GM12878 (cell line): Measurements from ENCODE around the gene CD9. TPM values are rescaled to one million over a fixed set of nuclear protein-coding genes. Genes with fewer than 3 reads are reported as not detected.

ENCODE experiments used
- ATAC-seq: fragments of 200-7000 bp; cut with Tn5 transposase; 3 replicates; pipeline ENCODE4 v1.9.1; 2020; ENCODE audit warnings: mild to moderate bottlenecking, moderate library complexity
- BruUV-seq: library from RNA; stranded (reverse); fragments of 400-500 nt; replicated peaks from 2 replicates; lab custom pipeline; 2021; lab: Mats Ljungman, UMichigan
- CTCF ChIA-PET: fragments of 300-600 bp; sonication (Branson Sonifier 250); formaldehyde crosslinking; extraction: SDS; loops from one replicate; lab custom pipeline; 2021; ENCODE audit warnings: inconsistent platforms; lab: Yijun Ruan, JAX
- POLR2A ChIA-PET: fragments of 350-600 bp; formaldehyde crosslinking; extraction: SDS; loops from one replicate; lab custom pipeline; 2021; ENCODE audit warnings: inconsistent platforms; lab: Charles Lee
- RAD21 ChIA-PET: fragments of 300-600 bp; sonication (Branson Sonifier 250); formaldehyde crosslinking; loops from one replicate; lab custom pipeline; 2023; ENCODE audit warnings: antibody characterized with exemption; ENCODE audit not compliant: unreplicated experiment; lab: Charles Lee
- SMC1A ChIA-PET: fragments of 300-600 bp; sonication (Branson Sonifier 250); formaldehyde crosslinking; loops from one replicate; lab custom pipeline; 2023; ENCODE audit not compliant: unreplicated experiment, uncharacterized antibody; lab: Charles Lee
- DNase-seq: peaks from one replicate; pipeline ENCODE4 v3.0.0-alpha.2; 2011; ENCODE audit warnings: low read depth, low spot score
- FAIRE-seq: peaks from 3 replicates; lab custom pipeline; 2011; peaks lifted over from hg19 to GRCh38; lab: Jason Lieb, UNC
- H2AFZ ChIP-seq: 2 replicates; pipeline ENCODE4 v1.6.0; 2011; ENCODE audit warnings: low read depth, low read length, control low read depth; ENCODE audit not compliant: control insufficient read depth
- H3K27ac ChIP-seq: 2 replicates; pipeline ENCODE4 v1.5.1; 2011; ENCODE audit warnings: control low read depth; ENCODE audit not compliant: control insufficient read depth, insufficient read depth
- H3K27me3 ChIP-seq, 2 experiments: replicated peaks in 1 of 2; 2 replicates each; pipeline versions ENCODE4 v1.6.0 to v1.6.1; 2011; ENCODE audit warnings: low read length in 1 of 2; ENCODE audit not compliant: control insufficient read depth in 2 of 2, insufficient read depth in 2 of 2
- H3K36me3 ChIP-seq, 2 experiments: 2 replicates each; pipeline ENCODE4 v1.5.1; 2011; ENCODE audit warnings: low read length in 1 of 2; ENCODE audit not compliant: control insufficient read depth in 2 of 2, insufficient read depth in 2 of 2
- H3K4me1 ChIP-seq: 2 replicates; pipeline ENCODE4 v1.6.1; 2011; ENCODE audit warnings: mild to moderate bottlenecking, low read length, moderate library complexity, mixed read lengths; ENCODE audit not compliant: control insufficient read depth, insufficient read depth
- H3K4me2 ChIP-seq: 2 replicates; pipeline ENCODE4 v1.6.0; 2011; ENCODE audit warnings: control low read depth; ENCODE audit not compliant: control insufficient read depth, insufficient read depth
- H3K4me3 ChIP-seq: fragments of 200-600 bp; sonication (generic); 2 replicates; pipeline ENCODE4 v1.5.1; 2016
- H3K79me2 ChIP-seq: 2 replicates; pipeline ENCODE4 v1.6.0; 2011; ENCODE audit warnings: low read length; ENCODE audit not compliant: control insufficient read depth, insufficient read depth
- H3K9ac ChIP-seq: 2 replicates; pipeline ENCODE4 v1.8.0; 2011; ENCODE audit warnings: low read length, control low read depth, mixed read lengths; ENCODE audit not compliant: control insufficient read depth, insufficient read depth
- H3K9me3 ChIP-seq: replicated peaks from 3 replicates; pipeline ENCODE4 v1.5.1; 2011; ENCODE audit warnings: mild to moderate bottlenecking, low read length; ENCODE audit not compliant: control insufficient read depth, insufficient read depth
- H4K20me1 ChIP-seq: 2 replicates; pipeline ENCODE4 v1.6.0; 2011; ENCODE audit not compliant: control insufficient read depth, insufficient read depth
- BCL11A ChIP-seq: IDR thresholded peaks from 2 replicates; pipeline ENCODE4 v1.6.1; 2011; ENCODE audit warnings: low read depth, low read length
- CBX3 ChIP-seq: fragments of 200-600 bp; sonication (generic); IDR thresholded peaks from 2 replicates; pipeline ENCODE4 v1.6.1; 2016; ENCODE audit warnings: low read depth, borderline replicate concordance
- EGR1 ChIP-seq, 2 experiments: IDR thresholded peaks; 1 replicate in 1 of 2; 2 replicates in 1 of 2; pipeline ENCODE4 v1.6.1; 2011 to 2012; ENCODE audit warnings: low read depth in 2 of 2, low read length in 2 of 2, borderline replicate concordance in 1 of 2, mild to moderate bottlenecking in 1 of 2, moderate library complexity in 1 of 2
- HDAC2 ChIP-seq: fragments of 200-600 bp; sonication (generic); IDR thresholded peaks from 2 replicates; pipeline ENCODE4 v1.6.1; 2017
- IRF4 ChIP-seq: IDR thresholded peaks from 2 replicates; pipeline ENCODE4 v1.6.1; 2011; ENCODE audit warnings: low read depth, low read length
- NR2C2 ChIP-seq: IDR thresholded peaks from 2 replicates; pipeline ENCODE4 v1.6.1; 2011; ENCODE audit warnings: borderline replicate concordance, low read depth; ENCODE audit not compliant: control insufficient read depth, insufficient read length
- RAD51 ChIP-seq: fragments of 450-650 bp; IDR thresholded peaks from 2 replicates; pipeline ENCODE4 v1.6.1; 2016; ENCODE audit warnings: moderate library complexity, mild to moderate bottlenecking, inconsistent platforms
- RB1 ChIP-seq: fragments of 450-650 bp; formaldehyde crosslinking; IDR thresholded peaks from 2 replicates; pipeline ENCODE4 v1.6.1; 2017; ENCODE audit warnings: mild to moderate bottlenecking, borderline replicate concordance
- SMARCA5 ChIP-seq: fragments of 450-650 bp; IDR thresholded peaks from 2 replicates; pipeline ENCODE4 v1.6.1; 2017; ENCODE audit warnings: mild to moderate bottlenecking
- SUZ12 ChIP-seq: fragments of 200-600 bp; sonication (generic); IDR thresholded peaks from one replicate; pipeline ENCODE4 v1.6.1; 2018; ENCODE audit warnings: antibody characterized with exemption, mild to moderate bottlenecking; ENCODE audit not compliant: unreplicated experiment
- TCF3 ChIP-seq: IDR thresholded peaks from 2 replicates; pipeline ENCODE4 v1.6.1; 2012; ENCODE audit warnings: low read depth, mild to moderate bottlenecking, low read length, borderline replicate concordance; ENCODE audit not compliant: insufficient read depth
- YY1 ChIP-seq: IDR thresholded peaks from 2 replicates; pipeline ENCODE4 v1.6.1; 2011; ENCODE audit warnings: low read depth, mild to moderate bottlenecking, low read length
- WGBS: methylation state at CpG from one replicate; pipeline ENCODE4 v1.1.6; 2016; ENCODE audit warnings: low lambda C conversion rate; ENCODE audit not compliant: insufficient replicate concordance, insufficient coverage; ENCODE audit errors: missing lambda C conversion rate; 5-methylcytosine and 5-hydroxymethylcytosine counted together
- in situ Hi-C: fragments of 300-500 bp; cut with MboI; formaldehyde crosslinking; loops from 9 replicates; pipeline ENCODE4 v1.14.3; 2018; ENCODE audit warnings: mixed read lengths
- intact Hi-C: fragments of 100-400 bp; cut with micrococcal nuclease; formaldehyde crosslinking; loops from one replicate; pipeline ENCODE4 v1.14.2; 2022; ENCODE audit not compliant: unreplicated experiment
- polyA plus RNA-seq, 11 experiments: library from polyadenylated mRNA; depleted of rRNA in 4 of 11; unstranded in 6 of 11; stranded (reverse) in 5 of 11; fragments of >200 nt; fragmentation: Nextera tagmentation in 4 of 11; fragmentation: Illumina TruSeq in 1 of 11; extraction: Ambion mirVana in 4 of 11; extraction: Trizol in 1 of 11; gene quantifications; 1 replicate in 1 of 11; 2 replicates in 10 of 11; pipeline versions ENCODE4 v1.2.1 to v1.2.3, GENCODE V29; 2011 to 2016; ENCODE audit warnings: inconsistent platforms in 2 of 11, missing spikeins in 2 of 11, low read depth in 1 of 11
- total RNA-seq, 4 experiments: library from RNA; depleted of rRNA in 3 of 4; stranded (reverse); fragments of >200 nt in 3 of 4; fragmentation: Illumina TruSeq in 1 of 4; extraction: Trizol in 1 of 4; gene quantifications; 2 replicates each; pipeline versions ENCODE4 v1.2.1 to v1.2.3, GENCODE V29; 2013 to 2021
- TF ChIP-seq, protein P1 (sequence below): IDR thresholded peaks from 2 replicates; pipeline ENCODE4 v1.6.1; 2012; ENCODE audit warnings: low read length, inconsistent platforms
- TF ChIP-seq, protein P2 (sequence below): fragments of 450-650 bp; IDR thresholded peaks from 2 replicates; pipeline ENCODE4 v1.6.1; 2017; ENCODE audit warnings: mild to moderate bottlenecking, moderate library complexity
- TF ChIP-seq, protein P3 (sequence below): fragments of 450-650 bp; IDR thresholded peaks from 2 replicates; pipeline ENCODE4 v1.6.1; 2017; ENCODE audit warnings: antibody characterized with exemption, mild to moderate bottlenecking, moderate library complexity

CD9 gene
- total and polyA plus RNA-seq, 10 of the 15 experiments (the other 5 are each of a cell fraction or from before 2014, with no cell fraction given): 4.8 to 29.9 (median 9.7) TPM

DNA sequence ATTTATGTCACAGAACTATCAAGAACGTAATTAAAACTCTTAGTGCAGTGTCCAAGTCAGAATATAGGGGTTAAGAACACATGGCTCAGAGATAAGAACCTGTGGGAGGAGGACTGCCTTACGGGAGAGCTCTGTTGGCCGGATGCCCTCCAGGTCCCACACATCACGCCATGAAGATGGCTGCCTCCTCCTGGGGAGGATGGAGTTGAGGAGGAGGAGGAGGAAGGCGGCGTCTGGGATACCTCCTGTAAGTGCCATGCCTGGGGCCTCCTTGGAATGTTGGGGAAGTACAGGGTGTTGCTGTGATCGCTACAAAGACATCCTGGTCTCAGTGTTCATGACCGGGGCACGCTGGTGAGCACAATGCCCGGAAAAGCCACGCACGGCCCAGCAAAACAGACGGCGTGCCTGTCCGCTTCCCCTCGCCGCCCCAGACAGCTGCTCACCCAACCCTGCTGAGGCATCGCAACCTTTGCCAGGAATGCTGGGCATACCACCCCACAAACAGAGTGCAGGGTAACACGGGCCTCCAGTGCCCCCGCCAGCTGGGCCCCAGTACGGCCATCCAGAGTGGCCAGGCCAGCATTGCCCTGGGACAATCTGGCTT is 28.7 kb upstream of the CD9 start (continued):
- no peak for TF ChIP-seq BCL11A
- TF ChIP-seq TCF3: no peak
- TF ChIP-seq SUZ12: no peak
- no peak for TF ChIP-seq RAD51
- TF ChIP-seq, protein P1, sequence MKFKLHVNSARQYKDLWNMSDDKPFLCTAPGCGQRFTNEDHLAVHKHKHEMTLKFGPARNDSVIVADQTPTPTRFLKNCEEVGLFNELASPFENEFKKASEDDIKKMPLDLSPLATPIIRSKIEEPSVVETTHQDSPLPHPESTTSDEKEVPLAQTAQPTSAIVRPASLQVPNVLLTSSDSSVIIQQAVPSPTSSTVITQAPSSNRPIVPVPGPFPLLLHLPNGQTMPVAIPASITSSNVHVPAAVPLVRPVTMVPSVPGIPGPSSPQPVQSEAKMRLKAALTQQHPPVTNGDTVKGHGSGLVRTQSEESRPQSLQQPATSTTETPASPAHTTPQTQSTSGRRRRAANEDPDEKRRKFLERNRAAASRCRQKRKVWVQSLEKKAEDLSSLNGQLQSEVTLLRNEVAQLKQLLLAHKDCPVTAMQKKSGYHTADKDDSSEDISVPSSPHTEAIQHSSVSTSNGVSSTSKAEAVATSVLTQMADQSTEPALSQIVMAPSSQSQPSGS: no peak
- TF ChIP-seq, all 136 proteins: peak for 0

DNA sequence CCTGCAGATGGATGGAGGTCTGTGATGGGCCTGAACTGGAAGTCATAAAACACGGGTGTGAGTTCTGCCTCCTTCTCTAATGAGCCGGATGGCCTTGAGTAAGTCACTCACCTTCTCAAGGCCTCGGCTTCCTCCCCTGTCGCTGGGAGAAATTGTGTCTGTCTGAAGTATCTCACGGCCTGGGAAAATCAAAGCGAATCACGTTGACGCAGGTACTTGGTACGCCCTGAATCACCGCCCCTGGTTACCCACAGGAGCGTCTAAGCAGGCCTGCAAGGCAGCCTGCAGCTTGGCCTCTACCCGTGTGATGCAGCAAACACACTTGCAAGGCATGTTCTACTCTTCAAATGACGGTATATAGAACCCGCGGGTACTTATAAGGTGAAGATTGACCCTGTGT is 28.1 kb upstream of the CD9 start:
- H3K27ac ChIP-seq: no peak overlapping the region
- in situ Hi-C loops: no loop called here
- TF ChIP-seq, protein P2, sequence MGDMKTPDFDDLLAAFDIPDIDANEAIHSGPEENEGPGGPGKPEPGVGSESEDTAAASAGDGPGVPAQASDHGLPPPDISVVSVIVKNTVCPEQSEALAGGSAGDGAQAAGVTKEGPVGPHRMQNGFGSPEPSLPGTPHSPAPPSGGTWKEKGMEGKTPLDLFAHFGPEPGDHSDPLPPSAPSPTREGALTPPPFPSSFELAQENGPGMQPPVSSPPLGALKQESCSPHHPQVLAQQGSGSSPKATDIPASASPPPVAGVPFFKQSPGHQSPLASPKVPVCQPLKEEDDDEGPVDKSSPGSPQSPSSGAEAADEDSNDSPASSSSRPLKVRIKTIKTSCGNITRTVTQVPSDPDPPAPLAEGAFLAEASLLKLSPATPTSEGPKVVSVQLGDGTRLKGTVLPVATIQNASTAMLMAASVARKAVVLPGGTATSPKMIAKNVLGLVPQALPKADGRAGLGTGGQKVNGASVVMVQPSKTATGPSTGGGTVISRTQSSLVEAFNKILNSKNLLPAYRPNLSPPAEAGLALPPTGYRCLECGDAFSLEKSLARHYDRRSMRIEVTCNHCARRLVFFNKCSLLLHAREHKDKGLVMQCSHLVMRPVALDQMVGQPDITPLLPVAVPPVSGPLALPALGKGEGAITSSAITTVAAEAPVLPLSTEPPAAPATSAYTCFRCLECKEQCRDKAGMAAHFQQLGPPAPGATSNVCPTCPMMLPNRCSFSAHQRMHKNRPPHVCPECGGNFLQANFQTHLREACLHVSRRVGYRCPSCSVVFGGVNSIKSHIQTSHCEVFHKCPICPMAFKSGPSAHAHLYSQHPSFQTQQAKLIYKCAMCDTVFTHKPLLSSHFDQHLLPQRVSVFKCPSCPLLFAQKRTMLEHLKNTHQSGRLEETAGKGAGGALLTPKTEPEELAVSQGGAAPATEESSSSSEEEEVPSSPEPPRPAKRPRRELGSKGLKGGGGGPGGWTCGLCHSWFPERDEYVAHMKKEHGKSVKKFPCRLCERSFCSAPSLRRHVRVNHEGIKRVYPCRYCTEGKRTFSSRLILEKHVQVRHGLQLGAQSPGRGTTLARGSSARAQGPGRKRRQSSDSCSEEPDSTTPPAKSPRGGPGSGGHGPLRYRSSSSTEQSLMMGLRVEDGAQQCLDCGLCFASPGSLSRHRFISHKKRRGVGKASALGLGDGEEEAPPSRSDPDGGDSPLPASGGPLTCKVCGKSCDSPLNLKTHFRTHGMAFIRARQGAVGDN: no peak
- no peak for TF ChIP-seq RB1
- no peak for TF ChIP-seq NR2C2
- no peak for TF ChIP-seq YY1
- TF ChIP-seq SMARCA5: no peak
- TF ChIP-seq EGR1 (IDR thresholded peaks at IDR 0.05; ENCODE audit: borderline replicate concordance in 1 of 2, low read depth in 2 of 2, low read length in 2 of 2): no peak
- TF ChIP-seq HDAC2: no peak
- no peak for TF ChIP-seq IRF4
- TF ChIP-seq, protein P3, sequence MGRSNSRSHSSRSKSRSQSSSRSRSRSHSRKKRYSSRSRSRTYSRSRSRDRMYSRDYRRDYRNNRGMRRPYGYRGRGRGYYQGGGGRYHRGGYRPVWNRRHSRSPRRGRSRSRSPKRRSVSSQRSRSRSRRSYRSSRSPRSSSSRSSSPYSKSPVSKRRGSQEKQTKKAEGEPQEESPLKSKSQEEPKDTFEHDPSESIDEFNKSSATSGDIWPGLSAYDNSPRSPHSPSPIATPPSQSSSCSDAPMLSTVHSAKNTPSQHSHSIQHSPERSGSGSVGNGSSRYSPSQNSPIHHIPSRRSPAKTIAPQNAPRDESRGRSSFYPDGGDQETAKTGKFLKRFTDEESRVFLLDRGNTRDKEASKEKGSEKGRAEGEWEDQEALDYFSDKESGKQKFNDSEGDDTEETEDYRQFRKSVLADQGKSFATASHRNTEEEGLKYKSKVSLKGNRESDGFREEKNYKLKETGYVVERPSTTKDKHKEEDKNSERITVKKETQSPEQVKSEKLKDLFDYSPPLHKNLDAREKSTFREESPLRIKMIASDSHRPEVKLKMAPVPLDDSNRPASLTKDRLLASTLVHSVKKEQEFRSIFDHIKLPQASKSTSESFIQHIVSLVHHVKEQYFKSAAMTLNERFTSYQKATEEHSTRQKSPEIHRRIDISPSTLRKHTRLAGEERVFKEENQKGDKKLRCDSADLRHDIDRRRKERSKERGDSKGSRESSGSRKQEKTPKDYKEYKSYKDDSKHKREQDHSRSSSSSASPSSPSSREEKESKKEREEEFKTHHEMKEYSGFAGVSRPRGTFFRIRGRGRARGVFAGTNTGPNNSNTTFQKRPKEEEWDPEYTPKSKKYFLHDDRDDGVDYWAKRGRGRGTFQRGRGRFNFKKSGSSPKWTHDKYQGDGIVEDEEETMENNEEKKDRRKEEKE: no peak
- no peak for TF ChIP-seq CBX3

More for the DNA sequence above, 28.1 kb upstream of the CD9 start:
- no peak for DNase-seq
- CTCF ChIA-PET: no interaction called here
- no peak overlapping the region for H3K9ac ChIP-seq
- intact Hi-C loops: no loop called here
- no peak overlapping the region for H3K4me2 ChIP-seq
- H3K79me2 ChIP-seq: no peaks in the 10 kb centered on the region
- BruUV-seq: no TSS peak
- H3K4me1 ChIP-seq: peaks cover 16% of the 10 kb centered on the region
- H3K36me3 ChIP-seq: no peaks in the 10 kb centered on the region
- WGBS: 65% methylated on average over 15 of the region's 15 CpGs
- H3K4me3 ChIP-seq: no peak overlapping the region
- no peak for FAIRE-seq
- SMC1A ChIA-PET: interaction anchor here (1.0 kb wide), 1 partner anchor 15 kb away, joined by 3 read pairs; no protein-coding TSS in a partner anchor
- RAD21 ChIA-PET: no interaction called here
- H3K9me3 ChIP-seq: no peaks in the 10 kb centered on the region
- no peaks in the 10 kb centered on the region; a peak in 1 of 4 replicates for H3K27me3 ChIP-seq
- POLR2A ChIA-PET: no interaction called here
- no peak for ATAC-seq
- no peak overlapping the region for H2AFZ ChIP-seq
- no peaks in the 10 kb centered on the region for H4K20me1 ChIP-seq
